GM23338 (cell line): ENCODE data around the gene APRT. TPM values are rescaled to one million over a fixed set of nuclear protein-coding genes. Genes with fewer than 3 reads are reported as not detected.

Experiments used
- ATAC-seq: fragments of 200-7000 bp; cut with Tn5 transposase; 3 replicates; pipeline ENCODE4 v1.9.1; 2020
- DNase-seq: peaks from one replicate; pipeline ENCODE4 v3.0.0-alpha.2; 2015; ENCODE audit warnings: low spot score
- H2AFZ ChIP-seq: fragments of 200-600 bp; sonication (generic); 2 replicates; pipeline ENCODE4 v1.8.0; 2016; ENCODE audit warnings: antibody characterized with exemption, mild to moderate bottlenecking, moderate library complexity
- H3F3A ChIP-seq: fragments of 200-600 bp; sonication (generic); replicated peaks from 2 replicates; pipeline ENCODE4 v1.8.0; 2017; ENCODE audit warnings: antibody characterized with exemption, mixed run types, low read depth
- H3K27ac ChIP-seq: fragments of 200-600 bp; sonication (generic); 2 replicates; pipeline ENCODE4 v1.6.1; 2016; ENCODE audit warnings: low read depth
- H3K27me3 ChIP-seq: fragments of 200-600 bp; sonication (generic); 2 replicates; pipeline ENCODE4 v1.8.0; 2016; ENCODE audit warnings: mild to moderate bottlenecking, mixed run types, moderate library complexity; ENCODE audit not compliant: insufficient read depth
- H3K36me3 ChIP-seq: fragments of 200-600 bp; sonication (generic); 2 replicates; pipeline ENCODE4 v1.8.0; 2016; ENCODE audit warnings: mild to moderate bottlenecking; ENCODE audit not compliant: insufficient read depth
- H3K4me1 ChIP-seq: fragments of 200-600 bp; sonication (generic); 2 replicates; pipeline ENCODE4 v1.8.0; 2016; ENCODE audit warnings: mild to moderate bottlenecking, moderate library complexity; ENCODE audit not compliant: insufficient read depth
- H3K4me2 ChIP-seq: fragments of 200-600 bp; sonication (generic); 2 replicates; pipeline ENCODE4 v1.7.1; 2017; ENCODE audit warnings: mixed run types
- H3K4me3 ChIP-seq: fragments of 200-600 bp; sonication (generic); 2 replicates; pipeline ENCODE4 v1.6.1; 2016; ENCODE audit warnings: mixed run types
- H3K79me2 ChIP-seq: fragments of 200-600 bp; sonication (generic); replicated peaks from 2 replicates; pipeline ENCODE4 v1.8.0; 2017; ENCODE audit warnings: mild to moderate bottlenecking; ENCODE audit not compliant: insufficient read depth
- H3K9me2 ChIP-seq: fragments of 200-600 bp; sonication (generic); 2 replicates; pipeline ENCODE4 v1.8.0; 2017; ENCODE audit not compliant: insufficient read depth
- H4K20me1 ChIP-seq: fragments of 200-600 bp; sonication (generic); replicated peaks from 2 replicates; pipeline ENCODE4 v1.8.0; 2017; ENCODE audit warnings: mild to moderate bottlenecking; ENCODE audit not compliant: insufficient read depth
- H3K27ac Mint-ChIP-seq: 2 replicates; pipeline ENCODE4 v1.8.0; 2020; ENCODE audit warnings: inconsistent platforms, mild to moderate bottlenecking, moderate library complexity, mixed read lengths
- H3K27me3 Mint-ChIP-seq: 3 replicates; pipeline ENCODE4 v1.8.0; 2022; ENCODE audit warnings: low read depth, mild to moderate bottlenecking, moderate library complexity, mixed read lengths, inconsistent platforms; ENCODE audit not compliant: insufficient read depth, poor library complexity
- H3K36me3 Mint-ChIP-seq: 3 replicates; pipeline ENCODE4 v1.8.0; 2021; ENCODE audit warnings: low read depth, mild to moderate bottlenecking, inconsistent platforms, moderate library complexity, mixed read lengths
- H3K4me1 Mint-ChIP-seq: 3 replicates; pipeline ENCODE4 v1.8.0; 2020; ENCODE audit warnings: mild to moderate bottlenecking, inconsistent platforms, mixed read lengths
- H3K4me3 Mint-ChIP-seq: 3 replicates; pipeline ENCODE4 v1.8.0; 2021; ENCODE audit warnings: moderate library complexity, mild to moderate bottlenecking, inconsistent platforms, mixed read lengths
- H3K9me3 Mint-ChIP-seq: 3 replicates; pipeline ENCODE4 v1.8.0; 2020; ENCODE audit warnings: moderate library complexity, mild to moderate bottlenecking, inconsistent platforms, mixed read lengths
- CREB1 ChIP-seq: fragments of 250-450 bp; sonication (Bioruptor Pico); IDR thresholded peaks from 2 replicates; pipeline ENCODE4 v1.5.0; 2020; ENCODE audit warnings: low read depth, mild to moderate bottlenecking, moderate library complexity
- EZH2 ChIP-seq: fragments of 200-600 bp; sonication (generic); IDR thresholded peaks from one replicate; pipeline ENCODE4 v1.8.0; 2017; ENCODE audit warnings: antibody characterized with exemption, mild to moderate bottlenecking, low read depth; ENCODE audit not compliant: unreplicated experiment
- EZH2phosphoT487 ChIP-seq: fragments of 200-600 bp; sonication (generic); IDR thresholded peaks from one replicate; pipeline ENCODE4 v1.8.1; 2018; ENCODE audit warnings: antibody characterized with exemption; ENCODE audit not compliant: unreplicated experiment
- JUNB ChIP-seq: IDR thresholded peaks from one replicate; pipeline ENCODE4 v1.6.1; 2016; ENCODE audit warnings: antibody characterized with exemption; ENCODE audit not compliant: unreplicated experiment
- NANOG ChIP-seq: IDR thresholded peaks from 2 replicates; pipeline ENCODE4 v1.6.1; 2016; ENCODE audit warnings: antibody characterized with exemption, borderline replicate concordance
- STAT1 ChIP-seq: IDR thresholded peaks from one replicate; pipeline ENCODE4 v1.6.1; 2016; ENCODE audit warnings: antibody characterized with exemption; ENCODE audit not compliant: unreplicated experiment
- polyA plus RNA-seq: library from polyadenylated mRNA; unstranded; fragments of >200 nt; fragmentation: Nextera tagmentation; extraction: Ambion mirVana; gene quantifications from 2 replicates; pipeline ENCODE4 v1.2.1, GENCODE V29; 2016
- total RNA-seq: library from RNA; depleted of rRNA; stranded (reverse); fragments of >200 nt; shearing (Covaris generic); gene quantifications from 2 replicates; pipeline ENCODE4 v1.2.3, GENCODE V29; 2014
- TF ChIP-seq, protein P1 (sequence below): IDR thresholded peaks from one replicate; pipeline ENCODE4 v1.6.1; 2018; ENCODE audit warnings: antibody characterized with exemption; ENCODE audit not compliant: unreplicated experiment
- TF ChIP-seq, protein P2 (sequence below): fragments of 250-450 bp; sonication (Bioruptor Pico); IDR thresholded peaks from 2 replicates; pipeline ENCODE4 v1.5.0; 2020; ENCODE audit warnings: mild to moderate bottlenecking, moderate library complexity

APRT gene
- total and polyA plus RNA-seq, 2 experiments from 2014 or later: 250 to 522 TPM

DNA sequence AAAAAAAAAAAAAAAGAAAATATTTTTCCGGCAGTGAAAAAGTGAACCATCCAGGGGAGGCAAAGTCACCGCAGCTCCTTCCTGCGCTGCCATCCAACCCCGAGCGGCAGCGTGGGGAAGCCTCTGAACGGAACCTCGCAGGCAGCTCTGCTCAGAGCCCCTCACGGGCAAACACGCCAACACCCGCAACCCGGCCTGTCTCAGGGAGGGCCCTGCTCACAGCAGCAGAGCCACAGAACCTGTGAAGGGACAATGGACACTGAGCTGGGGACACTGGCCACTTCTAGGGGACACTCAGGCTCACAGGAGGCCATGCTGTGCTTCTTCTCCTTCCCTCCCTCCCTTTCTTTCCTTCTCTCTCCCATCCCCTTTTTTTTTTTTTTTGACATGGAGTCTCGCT lies 21.4 kb upstream of the APRT start:
- DNase-seq (no peak), ATAC-seq (no peak)
- Mint-ChIP-seq H3K9me3 (no peaks in the 10 kb centered on the region), H3K27me3 (peaks cover 7% of the 10 kb centered on the region), H3K27ac (no peak overlapping the region), H3K4me3 (no peak overlapping the region), H3K4me1 (no peaks in the 10 kb centered on the region), H3K36me3 (no peaks in the 10 kb centered on the region; the same call in 2 of the 3 replicates)
- Histone ChIP-seq H3K4me3 (no peak overlapping the region), H2AFZ (no peak overlapping the region), H3K36me3 (no peaks in the 10 kb centered on the region), H3K27ac (no peak overlapping the region), H3K27me3 (no peaks in the 10 kb centered on the region), H3K4me1 (no peaks in the 10 kb centered on the region), H3K9me2 (no peaks in the 10 kb centered on the region), H3K4me2 (no peak overlapping the region), H4K20me1 (no peaks in the 10 kb centered on the region), H3K79me2 (no peaks in the 10 kb centered on the region), H3F3A (no peaks in the 10 kb centered on the region)
- no peak for TF ChIP-seq STAT1
- no peak for TF ChIP-seq EZH2
- no peak for TF ChIP-seq EZH2phosphoT487
- TF ChIP-seq, protein P1, sequence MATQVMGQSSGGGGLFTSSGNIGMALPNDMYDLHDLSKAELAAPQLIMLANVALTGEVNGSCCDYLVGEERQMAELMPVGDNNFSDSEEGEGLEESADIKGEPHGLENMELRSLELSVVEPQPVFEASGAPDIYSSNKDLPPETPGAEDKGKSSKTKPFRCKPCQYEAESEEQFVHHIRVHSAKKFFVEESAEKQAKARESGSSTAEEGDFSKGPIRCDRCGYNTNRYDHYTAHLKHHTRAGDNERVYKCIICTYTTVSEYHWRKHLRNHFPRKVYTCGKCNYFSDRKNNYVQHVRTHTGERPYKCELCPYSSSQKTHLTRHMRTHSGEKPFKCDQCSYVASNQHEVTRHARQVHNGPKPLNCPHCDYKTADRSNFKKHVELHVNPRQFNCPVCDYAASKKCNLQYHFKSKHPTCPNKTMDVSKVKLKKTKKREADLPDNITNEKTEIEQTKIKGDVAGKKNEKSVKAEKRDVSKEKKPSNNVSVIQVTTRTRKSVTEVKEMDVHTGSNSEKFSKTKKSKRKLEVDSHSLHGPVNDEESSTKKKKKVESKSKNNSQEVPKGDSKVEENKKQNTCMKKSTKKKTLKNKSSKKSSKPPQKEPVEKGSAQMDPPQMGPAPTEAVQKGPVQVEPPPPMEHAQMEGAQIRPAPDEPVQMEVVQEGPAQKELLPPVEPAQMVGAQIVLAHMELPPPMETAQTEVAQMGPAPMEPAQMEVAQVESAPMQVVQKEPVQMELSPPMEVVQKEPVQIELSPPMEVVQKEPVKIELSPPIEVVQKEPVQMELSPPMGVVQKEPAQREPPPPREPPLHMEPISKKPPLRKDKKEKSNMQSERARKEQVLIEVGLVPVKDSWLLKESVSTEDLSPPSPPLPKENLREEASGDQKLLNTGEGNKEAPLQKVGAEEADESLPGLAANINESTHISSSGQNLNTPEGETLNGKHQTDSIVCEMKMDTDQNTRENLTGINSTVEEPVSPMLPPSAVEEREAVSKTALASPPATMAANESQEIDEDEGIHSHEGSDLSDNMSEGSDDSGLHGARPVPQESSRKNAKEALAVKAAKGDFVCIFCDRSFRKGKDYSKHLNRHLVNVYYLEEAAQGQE: no peak
- TF ChIP-seq, protein P2, sequence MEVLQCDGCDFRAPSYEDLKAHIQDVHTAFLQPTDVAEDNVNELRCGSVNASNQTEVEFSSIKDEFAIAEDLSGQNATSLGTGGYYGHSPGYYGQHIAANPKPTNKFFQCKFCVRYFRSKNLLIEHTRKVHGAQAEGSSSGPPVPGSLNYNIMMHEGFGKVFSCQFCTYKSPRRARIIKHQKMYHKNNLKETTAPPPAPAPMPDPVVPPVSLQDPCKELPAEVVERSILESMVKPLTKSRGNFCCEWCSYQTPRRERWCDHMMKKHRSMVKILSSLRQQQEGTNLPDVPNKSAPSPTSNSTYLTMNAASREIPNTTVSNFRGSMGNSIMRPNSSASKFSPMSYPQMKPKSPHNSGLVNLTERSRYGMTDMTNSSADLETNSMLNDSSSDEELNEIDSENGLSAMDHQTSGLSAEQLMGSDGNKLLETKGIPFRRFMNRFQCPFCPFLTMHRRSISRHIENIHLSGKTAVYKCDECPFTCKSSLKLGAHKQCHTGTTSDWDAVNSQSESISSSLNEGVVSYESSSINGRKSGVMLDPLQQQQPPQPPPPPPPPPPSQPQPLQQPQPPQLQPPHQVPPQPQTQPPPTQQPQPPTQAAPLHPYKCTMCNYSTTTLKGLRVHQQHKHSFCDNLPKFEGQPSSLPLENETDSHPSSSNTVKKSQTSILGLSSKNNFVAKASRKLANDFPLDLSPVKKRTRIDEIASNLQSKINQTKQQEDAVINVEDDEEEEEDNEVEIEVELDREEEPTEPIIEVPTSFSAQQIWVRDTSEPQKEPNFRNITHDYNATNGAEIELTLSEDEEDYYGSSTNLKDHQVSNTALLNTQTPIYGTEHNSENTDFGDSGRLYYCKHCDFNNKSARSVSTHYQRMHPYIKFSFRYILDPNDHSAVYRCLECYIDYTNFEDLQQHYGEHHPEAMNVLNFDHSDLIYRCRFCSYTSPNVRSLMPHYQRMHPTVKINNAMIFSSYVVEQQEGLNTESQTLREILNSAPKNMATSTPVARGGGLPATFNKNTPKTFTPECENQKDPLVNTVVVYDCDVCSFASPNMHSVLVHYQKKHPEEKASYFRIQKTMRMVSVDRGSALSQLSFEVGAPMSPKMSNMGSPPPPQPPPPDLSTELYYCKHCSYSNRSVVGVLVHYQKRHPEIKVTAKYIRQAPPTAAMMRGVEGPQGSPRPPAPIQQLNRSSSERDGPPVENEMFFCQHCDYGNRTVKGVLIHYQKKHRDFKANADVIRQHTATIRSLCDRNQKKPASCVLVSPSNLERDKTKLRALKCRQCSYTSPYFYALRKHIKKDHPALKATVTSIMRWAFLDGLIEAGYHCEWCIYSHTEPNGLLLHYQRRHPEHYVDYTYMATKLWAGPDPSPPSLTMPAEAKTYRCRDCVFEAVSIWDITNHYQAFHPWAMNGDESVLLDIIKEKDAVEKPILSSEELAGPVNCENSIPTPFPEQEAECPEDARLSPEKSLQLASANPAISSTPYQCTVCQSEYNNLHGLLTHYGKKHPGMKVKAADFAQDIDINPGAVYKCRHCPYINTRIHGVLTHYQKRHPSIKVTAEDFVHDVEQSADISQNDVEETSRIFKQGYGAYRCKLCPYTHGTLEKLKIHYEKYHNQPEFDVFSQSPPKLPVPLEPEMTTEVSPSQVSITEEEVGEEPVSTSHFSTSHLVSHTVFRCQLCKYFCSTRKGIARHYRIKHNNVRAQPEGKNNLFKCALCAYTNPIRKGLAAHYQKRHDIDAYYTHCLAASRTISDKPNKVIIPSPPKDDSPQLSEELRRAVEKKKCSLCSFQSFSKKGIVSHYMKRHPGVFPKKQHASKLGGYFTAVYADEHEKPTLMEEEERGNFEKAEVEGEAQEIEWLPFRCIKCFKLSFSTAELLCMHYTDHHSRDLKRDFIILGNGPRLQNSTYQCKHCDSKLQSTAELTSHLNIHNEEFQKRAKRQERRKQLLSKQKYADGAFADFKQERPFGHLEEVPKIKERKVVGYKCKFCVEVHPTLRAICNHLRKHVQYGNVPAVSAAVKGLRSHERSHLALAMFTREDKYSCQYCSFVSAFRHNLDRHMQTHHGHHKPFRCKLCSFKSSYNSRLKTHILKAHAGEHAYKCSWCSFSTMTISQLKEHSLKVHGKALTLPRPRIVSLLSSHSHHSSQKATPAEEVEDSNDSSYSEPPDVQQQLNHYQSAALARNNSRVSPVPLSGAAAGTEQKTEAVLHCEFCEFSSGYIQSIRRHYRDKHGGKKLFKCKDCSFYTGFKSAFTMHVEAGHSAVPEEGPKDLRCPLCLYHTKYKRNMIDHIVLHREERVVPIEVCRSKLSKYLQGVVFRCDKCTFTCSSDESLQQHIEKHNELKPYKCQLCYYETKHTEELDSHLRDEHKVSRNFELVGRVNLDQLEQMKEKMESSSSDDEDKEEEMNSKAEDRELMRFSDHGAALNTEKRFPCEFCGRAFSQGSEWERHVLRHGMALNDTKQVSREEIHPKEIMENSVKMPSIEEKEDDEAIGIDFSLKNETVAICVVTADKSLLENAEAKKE (CRISPR knock-in tag): no peak
- no peak for TF ChIP-seq JUNB
- TF ChIP-seq CREB1 (CRISPR knock-in tag): no peak
- no peak for TF ChIP-seq NANOG
